Activated CD8-positive, alpha-beta memory T cell treated with anti-CD3 and anti-CD28 coated beads, Interleukin-2, amount 50 U/mL, for 48 hours (primary cell): ENCODE data around the gene SH3YL1.
A peak's percentile ranks its signal among the peaks of the same experiment; 100 is the strongest.

Experiments
- DNase-seq: peaks from one replicate; pipeline ENCODE4 v3.0.0-alpha.2; 2020

The SH3YL1 gene

DNA sequence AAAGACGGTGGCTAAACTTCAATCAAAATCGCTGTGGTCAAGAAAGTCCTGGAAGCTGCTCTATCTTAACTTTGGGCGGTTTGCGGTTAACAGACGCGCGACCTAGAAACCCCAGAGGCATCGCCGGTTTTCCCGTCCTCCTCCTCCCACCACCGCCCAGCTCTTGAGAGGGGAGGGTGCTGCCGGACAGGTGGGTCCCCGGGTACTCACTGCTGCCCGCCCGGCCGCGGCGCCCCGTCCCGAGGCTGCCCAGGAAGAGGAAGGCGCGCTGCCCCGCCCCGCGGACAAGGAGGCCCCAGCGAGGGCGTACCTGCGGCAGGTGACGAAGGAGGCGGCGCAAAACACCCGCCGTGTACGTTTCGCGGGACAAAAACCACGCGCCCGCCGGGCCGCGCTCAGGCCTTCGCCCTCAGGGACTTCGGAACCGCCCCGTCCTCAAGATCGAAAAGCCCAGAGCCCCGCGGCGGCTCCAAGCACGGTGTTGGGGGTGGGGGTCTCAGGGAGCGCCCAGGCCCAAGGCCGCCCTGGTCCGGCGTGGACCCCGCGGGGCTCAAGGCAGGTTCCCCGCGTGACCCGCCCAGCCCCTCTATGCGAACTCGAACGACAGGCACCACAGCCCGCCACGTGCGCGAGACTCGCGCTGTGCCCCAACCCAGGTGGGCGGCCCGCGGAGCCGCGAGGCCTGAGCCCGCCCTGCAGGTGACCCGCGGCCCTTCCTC, at the start of gene SH3YL1:
SH3YL1 (minus strand) TSS at position 259 of the 719 bp plus-strand sequence; CDS start at position 211, 48 bp downstream.
- peak; percentile 69 for DNase-seq

DNA sequence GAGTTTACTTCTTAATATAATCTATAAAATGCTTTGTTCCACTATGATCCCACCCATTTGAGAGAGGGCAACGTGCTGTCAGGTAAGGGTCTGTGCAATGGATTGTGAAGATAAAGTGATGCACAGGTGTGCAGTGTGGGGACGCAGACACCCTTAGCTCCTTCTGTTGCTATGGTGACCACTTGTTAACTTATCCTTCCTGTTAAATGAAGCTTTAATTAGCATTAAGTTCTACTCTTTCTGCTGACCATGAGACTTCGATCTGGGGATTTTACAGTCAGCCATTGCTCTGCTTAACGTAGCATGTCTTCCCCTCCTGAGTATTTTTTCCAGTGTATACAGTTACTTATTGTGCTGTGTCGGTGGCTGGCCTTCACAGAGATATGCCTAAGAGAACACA, 47.2 kb upstream of the SH3YL1 start:
- DNase-seq = no peak

DNA sequence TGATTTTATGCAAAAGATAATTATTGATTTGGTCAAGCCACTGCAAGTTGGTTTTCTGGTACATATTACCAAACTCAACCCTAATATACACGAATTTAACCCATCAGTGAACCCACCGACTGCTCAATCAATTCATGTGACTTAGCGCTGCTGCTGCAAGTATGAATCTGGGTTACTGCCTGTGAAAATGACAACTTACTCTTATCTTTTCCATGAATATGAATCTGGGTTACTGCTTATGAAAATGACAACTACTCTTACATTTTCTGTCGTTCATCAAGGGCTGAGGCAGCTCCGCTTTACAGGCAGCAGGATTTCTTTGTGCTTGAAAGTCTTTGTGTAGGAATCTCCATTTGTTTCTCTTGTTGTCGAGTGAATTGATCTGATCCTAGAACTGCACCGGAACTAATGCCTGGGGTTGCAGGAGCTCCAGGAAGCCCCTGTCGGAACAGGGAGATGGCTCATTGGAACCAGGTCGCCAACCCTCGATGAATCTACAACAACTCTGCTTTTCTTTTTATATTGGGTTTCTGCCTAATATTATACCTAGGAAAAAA, 46.2 kb upstream of the SH3YL1 start:
- DNase-seq = no peak

- DNase-seq = no peak
These were observed 45.5 kb upstream of the SH3YL1 start for GRCh38 chr2:309148-309953.

DNA sequence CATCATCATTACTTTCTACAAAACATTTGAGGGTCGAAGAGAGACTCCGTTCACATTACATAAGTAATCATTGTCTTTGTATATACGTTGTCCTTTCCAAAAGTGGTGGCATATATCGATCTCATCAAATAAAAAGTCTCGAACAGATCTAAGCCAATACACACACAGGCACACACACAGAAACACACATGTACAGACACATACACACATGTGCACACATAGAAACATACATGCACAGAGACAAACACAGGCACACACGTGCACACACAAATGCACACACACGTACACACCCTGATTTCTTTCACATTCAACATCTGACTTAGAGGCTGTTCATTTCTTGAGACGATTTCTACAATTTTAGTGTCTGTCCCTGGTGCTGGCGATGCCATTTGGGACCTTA, 41.5 kb upstream of the SH3YL1 start:
- no peak for DNase-seq

GRCh38 chr2:296354-296753, 32.5 kb upstream of the SH3YL1 start:
- DNase-seq = no peak

- DNase-seq = no peak
These were observed 31.3 kb upstream of the SH3YL1 start for GRCh38 chr2:295090-295489.

GRCh38 chr2:290090-290722, 26.4 kb upstream of the SH3YL1 start:
- peak; percentile 69 for DNase-seq

DNA sequence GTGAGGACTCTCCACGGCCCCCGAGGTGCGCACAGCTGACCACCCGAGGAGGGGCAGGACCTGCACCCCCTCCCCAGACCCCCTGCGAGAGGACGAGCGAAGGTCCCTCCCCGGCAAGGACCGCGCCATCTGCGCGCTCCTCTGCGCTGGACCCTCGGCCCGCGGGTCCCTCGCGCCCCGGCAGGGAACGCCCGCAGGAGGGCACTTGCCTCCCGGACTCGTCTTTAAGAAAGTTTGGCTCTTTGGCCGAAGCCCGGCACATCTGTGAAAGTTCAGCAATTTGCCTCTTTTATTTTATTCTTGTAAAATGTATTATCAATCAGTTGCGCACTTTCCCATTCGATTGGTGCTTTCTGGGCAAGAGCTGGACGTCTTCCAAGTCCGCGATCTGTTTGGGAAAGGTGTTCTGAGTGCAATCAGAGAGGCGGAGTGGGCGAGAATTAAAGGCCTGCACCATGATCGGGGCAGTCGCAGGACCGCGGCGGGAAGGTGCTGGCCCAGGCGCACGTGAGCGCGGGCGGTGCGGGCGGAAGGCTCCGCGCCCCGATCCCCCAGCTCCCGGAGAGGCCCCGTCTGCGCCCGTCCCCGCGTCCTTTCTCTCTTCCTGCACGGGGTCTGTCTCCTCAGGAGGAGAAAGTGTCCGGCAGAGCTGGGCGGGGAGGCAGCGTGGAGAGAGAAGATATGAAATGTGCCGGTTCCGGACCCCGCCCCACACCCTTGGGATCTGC, 25.7 kb upstream of the SH3YL1 start:
- DNase-seq = peak; percentile 58

- no peak for DNase-seq
These were observed 25.0 kb upstream of the SH3YL1 start for GRCh38 chr2:288758-289361.

DNA sequence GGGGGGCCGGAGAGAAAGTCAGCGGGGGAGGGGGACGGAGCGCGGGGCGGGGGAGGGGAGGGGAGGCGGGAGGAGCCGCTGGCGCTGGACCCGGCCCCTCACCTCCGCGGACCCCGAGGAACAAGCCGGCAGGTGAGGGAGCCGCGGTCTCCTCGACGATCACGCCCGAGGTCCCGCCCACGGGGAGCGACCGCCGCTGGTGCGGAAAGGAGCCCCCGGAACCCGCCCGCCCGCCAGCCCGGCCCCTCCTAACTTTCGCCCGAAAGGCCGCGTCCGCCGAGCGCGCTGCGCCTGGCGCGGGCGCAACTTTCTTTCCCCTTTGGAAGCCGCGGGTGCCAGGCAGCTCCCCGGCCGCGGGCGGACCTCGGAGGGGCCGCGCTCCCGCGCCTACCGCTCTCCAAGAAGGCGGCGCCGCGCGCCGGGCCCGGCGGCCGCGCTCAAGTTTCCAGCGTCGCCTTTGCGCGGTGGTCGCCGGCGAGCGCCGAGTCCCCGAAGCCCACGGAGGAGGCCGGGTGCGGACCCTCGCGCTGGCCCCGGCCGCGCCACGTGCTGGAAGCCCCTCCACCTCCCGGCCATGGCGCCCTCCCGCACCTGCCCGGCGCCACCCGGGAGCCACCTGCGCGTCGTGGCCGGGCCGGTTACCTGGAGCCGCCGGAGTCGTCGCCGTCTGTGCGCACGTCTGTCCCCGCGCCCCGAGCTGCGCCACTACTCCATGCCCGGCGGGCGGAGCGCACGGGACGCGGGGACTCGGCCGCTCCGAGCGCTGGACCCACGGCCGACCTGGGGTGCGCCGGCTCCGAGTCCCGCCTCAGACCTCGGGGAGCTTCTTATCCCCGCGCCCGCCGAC, 24.3 kb upstream of the SH3YL1 start, which contains the start of gene ALKAL2:
ALKAL2 (minus strand) TSS at position 181 of the 847 bp plus-strand sequence. CDS start 256 bp downstream, outside the sequence.
- peak; percentile 59 for DNase-seq

DNA sequence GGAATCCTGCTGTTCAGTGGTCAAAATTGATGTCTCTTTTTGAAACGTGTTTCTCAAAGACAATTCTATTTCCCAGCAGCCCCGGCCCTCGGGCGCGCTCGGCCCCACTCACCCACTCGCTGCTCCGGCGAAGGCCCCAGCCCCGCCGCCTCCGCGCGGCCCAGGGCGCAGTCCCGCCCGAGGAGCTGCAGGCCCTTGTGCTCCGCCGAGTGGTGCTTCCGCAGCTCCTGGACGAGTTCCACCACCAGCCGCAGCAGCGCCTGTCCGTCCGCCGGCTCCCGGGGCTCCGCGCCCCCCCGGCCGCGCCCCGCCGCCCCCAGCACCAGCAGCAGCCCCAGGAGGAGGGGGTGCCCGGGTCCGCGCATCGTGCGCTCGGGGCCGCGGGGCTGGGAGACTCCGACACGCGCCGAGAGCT, 23.6 kb upstream of the SH3YL1 start:
- DNase-seq = no peak

DNA sequence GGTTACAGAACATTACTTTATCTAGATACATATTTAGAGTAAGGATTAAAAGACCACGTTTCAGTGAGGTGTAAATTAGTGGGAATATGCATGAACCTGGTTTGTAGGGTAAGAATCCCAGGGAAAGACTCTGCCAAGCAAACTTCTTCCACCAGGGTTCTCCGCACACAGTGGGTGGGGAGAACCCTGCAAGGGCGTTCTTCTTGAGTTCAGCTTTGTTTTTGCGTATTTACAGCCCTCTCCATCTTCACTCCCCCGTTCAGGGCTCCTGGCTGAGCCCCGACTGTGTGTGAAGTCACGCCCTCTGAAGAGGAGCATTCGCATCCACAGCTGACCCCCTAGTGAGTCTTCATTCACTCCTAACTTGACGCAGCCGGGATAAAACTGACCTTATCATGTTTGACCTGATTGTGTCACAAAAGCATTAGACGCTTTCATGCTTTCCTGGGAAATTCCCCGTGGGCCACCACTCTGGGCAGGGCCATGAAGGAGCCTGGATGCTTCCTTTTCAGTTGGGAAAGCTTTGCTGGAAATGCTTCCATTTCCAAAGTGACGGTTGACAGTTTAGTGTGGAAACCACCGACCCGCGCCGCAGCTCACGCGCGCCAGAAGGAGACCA, 23.1 kb upstream of the SH3YL1 start:
- no peak for DNase-seq

- no peak for DNase-seq
These were observed 22.2 kb upstream of the SH3YL1 start for GRCh38 chr2:286035-286434.

DNA sequence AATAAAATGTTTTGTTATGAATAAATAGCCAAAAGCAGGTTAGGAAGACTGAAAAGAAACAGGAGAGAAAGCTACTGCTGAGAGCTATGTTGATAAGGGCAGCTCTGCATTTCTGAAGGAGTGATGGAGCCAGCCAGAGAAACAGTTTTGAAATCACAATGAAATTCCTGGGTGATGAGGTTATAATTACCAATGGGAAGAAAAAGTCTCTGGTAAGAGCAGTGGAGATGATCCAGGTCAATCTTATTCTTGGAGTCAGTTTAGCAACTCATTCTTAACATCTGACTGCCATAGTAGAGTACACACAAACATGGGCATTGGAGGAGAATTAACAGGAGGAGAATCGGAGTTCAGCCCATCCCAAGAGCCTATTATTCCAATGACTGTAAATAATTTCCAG, 21.7 kb upstream of the SH3YL1 start:
- no peak for DNase-seq

DNA sequence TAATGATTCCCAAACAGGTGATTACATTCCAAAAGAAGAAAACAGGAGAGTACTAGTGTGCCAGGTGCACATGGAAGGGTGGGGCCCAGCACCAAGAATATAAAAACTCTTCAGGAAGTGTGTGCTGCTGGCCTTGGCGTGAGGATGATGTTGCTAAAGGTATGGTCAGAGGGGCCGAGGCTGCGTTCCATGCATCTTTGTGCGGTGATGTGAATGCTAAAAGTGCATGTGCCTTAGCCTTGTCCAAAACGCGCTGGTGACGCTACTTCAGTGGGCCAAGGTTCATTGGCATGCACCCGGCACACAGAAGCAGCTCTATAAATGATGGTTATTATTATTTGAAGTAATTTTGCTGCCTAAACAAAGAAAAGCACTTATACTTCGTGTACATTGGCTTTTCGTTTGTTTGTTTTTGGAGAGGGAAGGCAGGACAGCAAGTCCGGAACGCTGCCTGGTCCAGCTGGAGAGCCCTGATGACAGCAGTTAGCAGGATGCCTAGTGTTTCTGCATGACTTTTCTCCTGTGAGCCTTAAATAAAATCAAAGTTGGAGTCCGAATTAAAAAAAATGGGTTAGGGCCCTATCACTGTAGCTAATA, 21.2 kb upstream of the SH3YL1 start:
- DNase-seq = no peak

- DNase-seq = no peak
These were observed 20.4 kb upstream of the SH3YL1 start for GRCh38 chr2:283996-284794.

DNA sequence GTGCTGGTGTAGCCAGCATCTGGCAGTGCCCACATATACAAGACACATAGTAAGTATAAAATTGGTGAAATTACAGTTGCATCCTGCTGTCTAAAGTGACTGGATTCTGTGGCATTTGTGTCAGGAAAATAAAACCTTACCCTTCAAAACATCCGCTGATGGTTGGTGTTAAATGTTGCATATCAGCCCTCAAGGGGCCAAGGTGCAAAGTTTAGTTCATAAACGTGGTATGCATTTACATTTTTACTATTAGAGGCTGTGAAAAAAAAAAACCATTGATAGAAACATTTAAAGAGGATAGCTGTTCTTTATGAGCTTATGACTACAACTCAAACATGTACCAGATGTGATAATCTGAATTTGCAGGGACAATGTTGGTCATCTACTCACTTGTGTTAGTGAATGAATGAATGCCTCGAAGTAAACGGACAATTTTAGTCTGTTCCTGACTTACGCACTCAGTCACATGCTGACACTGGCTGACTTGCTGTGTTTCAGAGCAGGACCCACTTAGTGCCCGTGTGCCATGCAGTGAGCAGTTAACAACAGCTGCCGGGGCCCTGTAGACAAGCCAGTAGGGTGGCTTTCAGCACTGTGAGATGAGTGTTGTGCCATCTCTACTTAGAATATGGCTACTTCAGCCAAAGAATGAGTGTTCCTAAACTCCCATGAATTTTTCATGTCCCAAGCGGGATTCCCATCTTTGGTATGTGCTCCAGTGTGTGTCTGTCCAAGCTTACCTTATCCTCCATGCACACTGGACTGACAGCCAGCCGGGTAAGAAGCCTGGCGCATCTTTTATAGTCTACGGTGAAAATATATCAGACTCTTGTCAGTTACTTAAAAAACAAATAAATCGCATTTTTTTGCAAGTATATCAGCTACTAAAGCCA, 18.8 kb upstream of the SH3YL1 start:
- no peak for DNase-seq
